T47D (cell line): ENCODE results near the gene CDYL2.
A peak's percentile ranks its signal among the peaks of the same experiment; 100 is the strongest.

Source experiments
- DNase-seq, 2 experiments: peaks; one replicate each; pipeline versions ENCODE4 v3.0.0 to v3.0.0-alpha.2; 2011 to 2012; ENCODE audit warnings: low read depth in 1 of 2, low spot score in 1 of 2
- JUND ChIP-seq: IDR thresholded peaks from 2 replicates; pipeline ENCODE4 v1.6.1; 2012; ENCODE audit warnings: low read depth
- in situ Hi-C: cut with HindIII; loops from 2 replicates; pipeline ENCODE4 v1.10.0; 2016; ENCODE audit warnings: low sequenced_read_pairs, low pct_unique_long_range_greater_than_20kb

CDYL2 gene

GRCh38 chr16:80804526-80805383 lies at the start of gene CDYL2:
Gene CDYL2 (minus strand): TSS chr16:80804598. CDS start chr16:80804173, 425 bp downstream.
- in situ Hi-C loops = no loop called here
- no peak for TF ChIP-seq JUND
- DNase-seq = peak; percentile 65 to 90

GRCh38 chr16:80852261-80852872 lies 48.0 kb upstream of the CDYL2 start:
- TF ChIP-seq JUND = no peak
- in situ Hi-C loops = no loop called here
- peak in 1 of 2 experiments; percentile 69 for DNase-seq

- in situ Hi-C loops = no loop called here
Measured at GRCh38 chr16:80851831-80852230, 47.4 kb upstream of the CDYL2 start.

GRCh38 chr16:80850757-80851156 lies 46.4 kb upstream of the CDYL2 start:
- in situ Hi-C loops = no loop called here
- no peak for TF ChIP-seq JUND

More at GRCh38 chr16:80851831-80852230, 47.4 kb upstream of the CDYL2 start:
- no peak for TF ChIP-seq JUND
- DNase-seq = no peak

GRCh38 chr16:80848862-80849261 lies 44.5 kb upstream of the CDYL2 start:
- in situ Hi-C loops = no loop called here
- TF ChIP-seq JUND = no peak
- no peak for DNase-seq

More at GRCh38 chr16:80850757-80851156, 46.4 kb upstream of the CDYL2 start:
- peak in 1 of 2 experiments; percentile 22 for DNase-seq

GRCh38 chr16:80846680-80847079 lies 42.3 kb upstream of the CDYL2 start:
- in situ Hi-C loops = no loop called here
- no peak for DNase-seq
- no peak for TF ChIP-seq JUND

- DNase-seq = no peak
- in situ Hi-C loops = no loop called here
- TF ChIP-seq JUND = no peak
Measured at GRCh38 chr16:80846275-80846674, 41.9 kb upstream of the CDYL2 start.

GRCh38 chr16:80844395-80844794 lies 40.0 kb upstream of the CDYL2 start:
- no peak for DNase-seq
- in situ Hi-C loops = no loop called here
- no peak for TF ChIP-seq JUND

- no peak for DNase-seq
- no peak for TF ChIP-seq JUND
- in situ Hi-C loops = no loop called here
Measured at GRCh38 chr16:80841231-80841630, 36.8 kb upstream of the CDYL2 start.

- peak; percentile 30 to 97 for DNase-seq
- in situ Hi-C loops = no loop called here
- peak; percentile 90 for TF ChIP-seq JUND
Measured at GRCh38 chr16:80837533-80838147, 33.2 kb upstream of the CDYL2 start.

GRCh38 chr16:80836846-80837245 lies 32.4 kb upstream of the CDYL2 start:
- in situ Hi-C loops = no loop called here
- DNase-seq = peak in 1 of 2 experiments; percentile 49
- TF ChIP-seq JUND = no peak

GRCh38 chr16:80836202-80836601 lies 31.8 kb upstream of the CDYL2 start:
- TF ChIP-seq JUND = no peak
- in situ Hi-C loops = no loop called here
- DNase-seq = no peak

GRCh38 chr16:80831039-80831438 lies 26.6 kb upstream of the CDYL2 start:
- no peak for TF ChIP-seq JUND
- in situ Hi-C loops = no loop called here

More at GRCh38 chr16:80831039-80831438, 26.6 kb upstream of the CDYL2 start:
- no peak for DNase-seq
